HG03469 (cell line): ENCODE data around the gene ARHGEF28.

ENCODE experiments used
- ATAC-seq: cut with Tn5 transposase; IDR thresholded peaks from one replicate; pipeline ENCODE4 v1.9.1; 2021; ENCODE audit warnings: mild to moderate bottlenecking, moderate library complexity, moderate number of reproducible peaks; ENCODE audit not compliant: unreplicated experiment

The ARHGEF28 gene

GRCh38 chr5:73625944-73626811, at the start of gene ARHGEF28:
ARHGEF28 (plus strand) TSS chr5:73626196; CDS start chr5:73684852, 58,656 bp downstream.
- no peak for ATAC-seq

- ATAC-seq: no peak
Measured at GRCh38 chr5:73582285-73583145, 43.5 kb upstream of the ARHGEF28 start.

GRCh38 chr5:73587923-73588322, 38.1 kb upstream of the ARHGEF28 start:
- no peak for ATAC-seq

GRCh38 chr5:73591102-73591695, 34.8 kb upstream of the ARHGEF28 start:
- ATAC-seq: no peak

GRCh38 chr5:73591698-73592501, 34.1 kb upstream of the ARHGEF28 start:
- no peak for ATAC-seq

GRCh38 chr5:73592551-73592950, 33.4 kb upstream of the ARHGEF28 start:
- ATAC-seq: no peak

- ATAC-seq: no peak
Measured at GRCh38 chr5:73596705-73597328, 29.2 kb upstream of the ARHGEF28 start.

GRCh38 chr5:73599380-73599779, 26.6 kb upstream of the ARHGEF28 start:
- no peak for ATAC-seq

GRCh38 chr5:73603998-73604397, 22.0 kb upstream of the ARHGEF28 start:
- no peak for ATAC-seq

GRCh38 chr5:73605223-73606087, 20.5 kb upstream of the ARHGEF28 start:
- ATAC-seq: no peak

- no peak for ATAC-seq
Measured at GRCh38 chr5:73606206-73606753, 19.7 kb upstream of the ARHGEF28 start.

- no peak for ATAC-seq
Measured at GRCh38 chr5:73607228-73607627, 18.8 kb upstream of the ARHGEF28 start.

- ATAC-seq: no peak
Measured at GRCh38 chr5:73612799-73613198, 13.2 kb upstream of the ARHGEF28 start.

GRCh38 chr5:73615085-73615484, 10.9 kb upstream of the ARHGEF28 start:
- no peak for ATAC-seq

GRCh38 chr5:73615947-73616346, 10.0 kb upstream of the ARHGEF28 start:
- no peak for ATAC-seq

- no peak for ATAC-seq
Measured at GRCh38 chr5:73617510-73618279, 8.3 kb upstream of the ARHGEF28 start.

GRCh38 chr5:73619606-73620333, 6.2 kb upstream of the ARHGEF28 start:
- ATAC-seq: no peak

- no peak for ATAC-seq
Measured at GRCh38 chr5:73620334-73620687, 5.7 kb upstream of the ARHGEF28 start.
